Naive thymus-derived CD4-positive, alpha-beta T cell (primary cell): ENCODE measurements around the gene DCAF4. TPM values are rescaled to one million over a fixed set of nuclear protein-coding genes. Genes with fewer than 3 reads are reported as not detected.
"Not testable (repeated sequence)": the region's sequence is repeated elsewhere in the genome, so short reads cannot be mapped to it uniquely, and the experiment has no call there.

Experiments used
- ATAC-seq: fragments of 150-1000 bp; cut with Tn5 transposase; 2 replicates; pipeline ENCODE4 v1.10.0; 2021; ENCODE audit warnings: mild to moderate bottlenecking, moderate library complexity
- CTCF ChIA-PET: fragments of 350-600 bp; sonication (Branson Sonifier 250); formaldehyde crosslinking; loops from one replicate; lab custom pipeline; 2021; ENCODE audit warnings: antibody characterized with exemption; lab: Charles Lee
- POLR2A ChIA-PET: fragments of 350-600 bp; sonication (Branson Sonifier 250); formaldehyde crosslinking; loops from one replicate; lab custom pipeline; 2021; ENCODE audit warnings: antibody characterized with exemption, inconsistent platforms; lab: Charles Lee
- DNase-seq, 9 donors: peaks; one replicate each; pipeline versions ENCODE4 v3.0.0 to v3.0.0-alpha.2; 2020 to 2022; ENCODE audit warnings: mixed read lengths in 1 of 9
- H3K27ac ChIP-seq: one replicate; pipeline ENCODE4 v1.7.0; 2013; ENCODE audit warnings: mild to moderate bottlenecking, low read depth, low read length, moderate library complexity
- H3K27me3 ChIP-seq, 2 donors: one replicate each; pipeline ENCODE4 v1.7.0; 2013; ENCODE audit warnings: low read length in 2 of 2, mild to moderate bottlenecking in 2 of 2, moderate library complexity in 2 of 2; ENCODE audit not compliant: control insufficient read depth in 2 of 2, insufficient read depth in 2 of 2
- H3K36me3 ChIP-seq, 3 experiments: 1 replicate in 2 of 3; 2 replicates in 1 of 3; pipeline ENCODE4 v1.7.0; 2013; ENCODE audit warnings: low read length in 3 of 3, mild to moderate bottlenecking in 3 of 3, moderate library complexity in 1 of 3; ENCODE audit not compliant: insufficient read depth in 3 of 3, control insufficient read depth in 2 of 3
- H3K4me1 ChIP-seq, 2 donors: one replicate each; pipeline ENCODE4 v1.7.0; 2013; ENCODE audit warnings: low read length in 2 of 2, mild to moderate bottlenecking in 2 of 2, moderate library complexity in 1 of 2; ENCODE audit not compliant: control insufficient read depth in 2 of 2, insufficient read depth in 2 of 2
- H3K4me3 ChIP-seq: 2 replicates; pipeline ENCODE4 v1.7.0; 2013; ENCODE audit warnings: mild to moderate bottlenecking, low read length
- H3K9me3 ChIP-seq, 3 experiments: 1 replicate in 2 of 3; 2 replicates in 1 of 3; pipeline ENCODE4 v1.7.0; 2013; ENCODE audit warnings: low read length in 3 of 3; ENCODE audit not compliant: control insufficient read depth in 2 of 3
- H3K27ac Mint-ChIP-seq, 9 donors: one replicate each; pipeline ENCODE4 v1.8.0; 2020 to 2022; ENCODE audit warnings: mixed read lengths in 9 of 9, mild to moderate bottlenecking in 8 of 9, moderate library complexity in 5 of 9, inconsistent platforms in 2 of 9
- H3K27me3 Mint-ChIP-seq, 5 donors: one replicate each; pipeline ENCODE4 v1.8.0; 2021 to 2022; ENCODE audit warnings: mixed read lengths in 5 of 5, mild to moderate bottlenecking in 1 of 5
- H3K36me3 Mint-ChIP-seq, 5 donors: one replicate each; pipeline ENCODE4 v1.8.0; 2020 to 2022; ENCODE audit warnings: mixed read lengths in 5 of 5, mild to moderate bottlenecking in 3 of 5, inconsistent platforms in 1 of 5
- H3K4me1 Mint-ChIP-seq, 7 donors: one replicate each; pipeline ENCODE4 v1.8.0; 2020 to 2022; ENCODE audit warnings: mixed read lengths in 7 of 7, mild to moderate bottlenecking in 3 of 7, inconsistent platforms in 1 of 7
- H3K4me3 Mint-ChIP-seq, 10 donors: one replicate each; pipeline ENCODE4 v1.8.0; 2020 to 2022; ENCODE audit warnings: mild to moderate bottlenecking in 10 of 10, mixed read lengths in 10 of 10, moderate library complexity in 6 of 10, inconsistent platforms in 2 of 10
- H3K9me3 Mint-ChIP-seq, 11 donors: one replicate each; pipeline ENCODE4 v1.8.0; 2020 to 2022; ENCODE audit warnings: mixed read lengths in 11 of 11, mild to moderate bottlenecking in 4 of 11, inconsistent platforms in 1 of 11, moderate library complexity in 1 of 11
- intact Hi-C, 2 donors: fragments of 100-400 bp; cut with micrococcal nuclease; formaldehyde crosslinking; loops; one replicate each; pipeline ENCODE4 v1.15.1; 2023
- polyA plus RNA-seq, 2 donors: library from polyadenylated mRNA; unstranded; fragments of 300-500 nt; fragmentation: Illumina TruSeq; gene quantifications; one replicate each; pipeline ENCODE4 v1.2.3, GENCODE V29; 2021
- total RNA-seq, 6 experiments: library from RNA in 5 of 6; stranded (reverse) in 5 of 6; gene quantifications; 1 replicate in 5 of 6; 2 replicates in 1 of 6; pipeline ENCODE4 v1.2.3 and lab custom pipeline; 2021 to 2026

The DCAF4 gene
- total and polyA plus RNA-seq, 7 experiments from 2014 or later = 6.8 to 37.8 (median 21.0) TPM

DNA sequence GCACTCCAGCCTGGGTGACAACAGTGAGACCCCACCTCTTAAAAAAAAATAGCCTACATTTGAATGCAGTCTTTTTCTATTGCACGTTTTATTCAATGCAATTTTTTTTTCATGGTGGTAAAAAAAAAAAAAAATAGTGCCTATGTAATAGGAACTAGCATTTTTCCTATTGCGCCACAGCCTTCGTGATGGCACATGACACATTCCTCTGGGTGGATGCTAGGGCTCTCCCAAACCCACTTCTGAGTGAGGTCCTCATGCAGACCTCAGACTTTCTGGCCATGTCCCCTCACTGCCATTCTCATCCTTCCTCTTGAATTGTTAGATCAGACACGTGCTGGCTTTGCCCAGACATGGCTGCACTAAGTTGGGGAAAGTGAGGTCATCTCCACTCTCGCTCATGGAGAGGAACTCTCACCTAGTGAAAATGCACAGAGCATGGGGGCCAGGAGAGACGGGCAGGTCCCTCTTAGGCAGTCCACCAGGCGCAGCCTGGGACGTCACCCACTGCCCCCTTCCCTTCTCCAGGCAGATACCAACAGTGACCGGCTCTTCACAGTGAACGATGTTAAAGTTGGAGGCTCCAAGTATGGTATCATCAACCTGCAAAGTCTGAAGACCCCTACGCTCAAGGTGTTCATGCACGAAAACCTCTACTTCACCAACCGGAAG is 19.2 kb downstream of the DCAF4 start:
- ChIA-PET POLR2A (no interaction called here), CTCF (no interaction called here)
- Mint-ChIP-seq H3K4me3 (no peak overlapping the region), H3K4me1 (peaks cover 0 to 8% (median 0%) of the 10 kb centered on the region in 7 donors), H3K9me3 (peaks cover 0 to 2% (median 0%) of the 10 kb centered on the region in 11 donors), H3K27me3 (no peaks in the 10 kb centered on the region), H3K27ac (peak overlapping the region in 1 of 9 donors; percentile 76), H3K36me3 (peaks cover 4 to 42% (median 15%) of the 10 kb centered on the region in 5 donors)
- peaks cover 0 to 58% (median 7%) of the 10 kb centered on the region in 3 experiments for H3K36me3 ChIP-seq
- DNase-seq (no peak), ATAC-seq (no peak)
- intact Hi-C loops = loop anchor here in 1 of 2 donors (5.0 kb wide), 1 partner anchor 38 kb away; no protein-coding TSS in a partner anchor
- no peak overlapping the region for H3K4me3 ChIP-seq
- no peak overlapping the region for H3K27ac ChIP-seq
- no peaks in the 10 kb centered on the region for H3K27me3 ChIP-seq
- H3K4me1 ChIP-seq = no peaks in the 10 kb centered on the region
- no peaks in the 10 kb centered on the region for H3K9me3 ChIP-seq

DNA sequence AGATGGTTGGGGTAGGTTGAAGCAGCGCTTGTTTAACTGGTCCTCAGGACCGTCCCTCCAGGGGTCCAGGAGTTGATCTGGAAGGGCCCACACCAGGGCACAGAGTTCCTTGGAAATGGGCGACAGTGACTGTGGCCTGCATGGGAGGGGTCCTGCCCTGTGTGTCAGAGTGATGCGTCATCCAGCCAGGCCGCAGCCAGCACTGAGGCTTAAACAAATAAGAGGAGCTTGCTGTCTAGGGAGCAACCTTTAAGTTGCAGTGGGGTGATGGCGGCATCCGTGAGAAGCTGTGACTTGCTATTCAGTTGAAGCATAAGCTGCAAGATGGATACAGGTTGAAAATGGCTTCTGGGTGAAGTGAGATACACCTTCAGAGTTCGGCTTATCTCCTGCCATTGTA is 20.2 kb downstream of the DCAF4 start:
- ChIA-PET CTCF (interaction anchor here (0.5 kb wide), 1 partner anchor 172 kb away, joined by 4 read pairs; no protein-coding TSS in a partner anchor), POLR2A (no interaction called here)
- Histone ChIP-seq H3K36me3 (peaks cover 0 to 55% (median 7%) of the 10 kb centered on the region in 3 experiments), H3K27me3 (no peaks in the 10 kb centered on the region), H3K4me1 (no peaks in the 10 kb centered on the region), H3K4me3 (no peak overlapping the region), H3K9me3 (no peaks in the 10 kb centered on the region), H3K27ac (no peak overlapping the region)
- H3K4me1 Mint-ChIP-seq = peaks cover 0 to 8% (median 0%) of the 10 kb centered on the region in 7 donors
- ATAC-seq (no peak), DNase-seq (no peak)
- intact Hi-C loops = loop anchor here in 1 of 2 donors (5.0 kb wide), 1 partner anchor 39 kb away; no protein-coding TSS in a partner anchor
- no peaks in the 10 kb centered on the region for H3K27me3 Mint-ChIP-seq
- peak overlapping the region in 1 of 9 donors; percentile 46 for H3K27ac Mint-ChIP-seq
- H3K36me3 Mint-ChIP-seq = peaks cover 4 to 44% (median 18%) of the 10 kb centered on the region in 5 donors
- H3K9me3 Mint-ChIP-seq = peaks cover 0 to 2% (median 0%) of the 10 kb centered on the region in 11 donors
- H3K4me3 Mint-ChIP-seq = no peak overlapping the region

DNA sequence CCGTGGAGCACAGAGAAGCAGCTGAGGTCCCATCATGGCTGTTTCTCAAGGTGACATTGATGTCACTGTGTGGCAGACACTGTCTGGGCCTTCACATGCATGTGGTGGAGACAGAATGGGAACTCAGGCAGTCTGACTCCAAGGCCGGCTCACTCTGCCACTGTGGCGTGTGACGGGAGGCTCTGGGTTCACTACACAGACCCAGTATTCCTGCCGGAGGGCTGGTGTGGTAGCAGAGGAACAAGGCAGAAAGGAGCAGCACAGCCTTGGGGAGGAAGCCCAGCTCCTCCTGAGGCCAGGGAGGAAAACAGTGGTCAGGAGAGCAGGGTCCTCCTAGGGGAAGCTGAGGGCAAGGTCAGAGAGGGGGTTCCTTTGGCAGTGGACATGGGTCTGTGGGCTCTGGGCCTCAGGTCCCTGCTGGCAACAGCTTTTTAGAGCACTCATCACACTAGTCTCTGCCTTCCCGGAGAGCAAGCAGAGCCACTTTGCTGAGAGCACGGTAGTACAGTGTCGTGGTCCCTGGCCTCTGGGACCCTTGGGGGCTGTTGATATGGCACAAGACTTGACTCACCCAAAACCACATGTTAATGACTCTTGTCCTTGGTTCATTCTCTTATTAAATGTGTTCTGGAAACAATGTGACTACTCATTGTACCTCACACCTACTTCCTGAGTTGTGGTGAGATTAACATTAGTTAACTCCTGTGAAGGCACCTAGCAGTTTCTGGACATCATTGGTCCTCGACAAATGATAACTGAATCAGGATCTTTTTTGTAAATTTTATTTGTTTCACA is 21.3 kb downstream of the DCAF4 start:
- Histone ChIP-seq H3K36me3 (peaks cover 0 to 54% (median 7%) of the 10 kb centered on the region in 3 experiments), H3K4me1 (no peaks in the 10 kb centered on the region), H3K9me3 (no peaks in the 10 kb centered on the region), H3K4me3 (no peak overlapping the region), H3K27ac (no peak overlapping the region), H3K27me3 (no peaks in the 10 kb centered on the region)
- no peak for DNase-seq
- Mint-ChIP-seq H3K4me1 (peaks cover 0 to 8% (median 0%) of the 10 kb centered on the region in 7 donors), H3K4me3 (no peak overlapping the region), H3K27me3 (no peaks in the 10 kb centered on the region), H3K36me3 (peaks cover 6 to 43% (median 20%) of the 10 kb centered on the region in 5 donors), H3K27ac (peak overlapping the region in 2 of 9 donors; percentile 31 to 36), H3K9me3 (peaks cover 0 to 2% (median 0%) of the 10 kb centered on the region in 11 donors)
- intact Hi-C loops = loop anchor here (1.0 to 5.0 kb wide), 5 partner anchors 21 to 525 kb away; partner anchors contain the start of gene DCAF4 (in 2 of the 2)
- ChIA-PET POLR2A (no interaction called here), CTCF (interaction anchor here (0.7 to 2.0 kb wide), 2 partner anchors 9 to 434 kb away, joined by 3 to 7 read pairs; no protein-coding TSS in a partner anchor)
- ATAC-seq = no peak

DNA sequence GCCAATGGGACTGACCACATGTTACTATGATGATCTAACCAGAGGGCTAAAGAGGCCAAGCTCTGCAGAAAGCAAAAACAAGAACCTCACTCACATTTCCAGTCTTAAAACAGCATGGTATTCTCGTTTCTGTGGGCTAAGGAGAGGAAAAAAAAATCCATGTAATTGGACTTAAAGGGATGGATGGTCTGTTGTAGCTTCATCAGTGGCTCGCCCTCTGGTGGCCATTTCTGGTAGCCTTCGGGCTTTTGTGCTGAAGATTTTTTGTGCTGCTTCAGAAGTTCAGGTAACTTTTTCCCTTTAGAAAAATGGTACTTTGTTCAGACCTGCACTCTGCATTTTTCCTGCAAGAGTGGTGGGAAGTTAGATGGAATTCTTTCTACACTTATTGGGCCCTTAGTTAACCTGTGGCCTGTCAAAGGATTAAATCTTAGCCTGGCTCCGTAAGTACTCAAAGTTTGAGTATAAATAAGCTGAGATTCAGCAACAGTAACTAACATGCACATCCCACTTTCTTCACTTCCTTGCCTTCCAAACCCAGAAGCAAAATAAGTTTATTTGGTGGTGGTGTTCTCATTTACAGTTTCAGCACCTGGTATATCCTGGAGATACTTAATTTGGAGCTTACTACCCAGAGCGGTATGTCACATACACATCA is 22.3 kb downstream of the DCAF4 start:
- H3K27me3 Mint-ChIP-seq = no peaks in the 10 kb centered on the region
- H3K27me3 ChIP-seq = no peaks in the 10 kb centered on the region
- no peak overlapping the region for H3K4me3 Mint-ChIP-seq
- H3K27ac Mint-ChIP-seq = no peak overlapping the region
- H3K4me1 Mint-ChIP-seq = peaks cover 0 to 8% (median 0%) of the 10 kb centered on the region in 7 donors
- H3K27ac ChIP-seq = no peak overlapping the region
- peaks cover 6 to 38% (median 20%) of the 10 kb centered on the region in 5 donors for H3K36me3 Mint-ChIP-seq
- no peaks in the 10 kb centered on the region for H3K9me3 ChIP-seq
- no peaks in the 10 kb centered on the region for H3K4me1 ChIP-seq
- CTCF ChIA-PET = interaction anchor here (0.7 to 2.0 kb wide), 7 partner anchors 10 to 436 kb away, joined by 3 to 7 read pairs (median 4); no protein-coding TSS in a partner anchor
- ATAC-seq (peak; percentile 65), DNase-seq (peak in 8 of 9 donors; percentile 24 to 63 (median 48))
- peaks cover 0 to 2% (median 0%) of the 10 kb centered on the region in 11 donors for H3K9me3 Mint-ChIP-seq
- intact Hi-C loops = loop anchor here (1.0 to 5.0 kb wide), 5 partner anchors 22 to 524 kb away; partner anchors contain the start of gene DCAF4 (in 2 of the 2)
- peaks cover 0 to 43% (median 6%) of the 10 kb centered on the region in 3 experiments for H3K36me3 ChIP-seq
- POLR2A ChIA-PET = no interaction called here
- H3K4me3 ChIP-seq = no peak overlapping the region

DNA sequence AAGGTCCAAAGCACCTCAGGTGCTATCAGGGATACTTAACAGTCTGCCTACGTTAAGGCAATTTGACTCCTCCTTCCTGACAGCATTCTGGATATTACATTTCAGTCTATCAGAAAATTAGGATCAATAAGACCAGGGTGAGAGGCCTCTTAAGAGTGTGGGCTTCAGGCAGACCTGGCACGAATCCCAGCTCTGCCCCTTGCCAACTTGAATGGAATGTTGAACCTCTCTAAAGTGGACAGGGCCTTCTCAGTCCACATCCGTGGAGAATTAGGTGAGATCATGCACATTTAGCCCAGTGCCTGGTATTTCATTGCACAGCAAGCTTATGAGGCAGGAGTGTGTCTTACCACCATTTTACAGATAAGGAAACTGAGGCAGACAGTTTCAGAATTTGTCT is 25.9 kb downstream of the DCAF4 start:
- Mint-ChIP-seq H3K36me3 (peaks cover 4 to 53% (median 25%) of the 10 kb centered on the region in 5 donors), H3K4me3 (no peak overlapping the region), H3K27ac (no peak overlapping the region), H3K4me1 (peaks cover 0 to 8% (median 0%) of the 10 kb centered on the region in 7 donors), H3K27me3 (no peaks in the 10 kb centered on the region), H3K9me3 (no peaks in the 10 kb centered on the region)
- DNase-seq (no peak), ATAC-seq (no peak)
- ChIA-PET POLR2A (no interaction called here), CTCF (interaction anchor here (0.7 kb wide), 1 partner anchor 436 kb away, joined by 3 read pairs; no protein-coding TSS in a partner anchor)
- no peak overlapping the region for H3K27ac ChIP-seq
- no peak overlapping the region for H3K4me3 ChIP-seq
- H3K4me1 ChIP-seq = no peaks in the 10 kb centered on the region
- H3K9me3 ChIP-seq = no peaks in the 10 kb centered on the region
- no peaks in the 10 kb centered on the region for H3K27me3 ChIP-seq
- peaks cover 0 to 53% (median 4%) of the 10 kb centered on the region in 3 experiments for H3K36me3 ChIP-seq
- intact Hi-C loops = no loop called here

DNA sequence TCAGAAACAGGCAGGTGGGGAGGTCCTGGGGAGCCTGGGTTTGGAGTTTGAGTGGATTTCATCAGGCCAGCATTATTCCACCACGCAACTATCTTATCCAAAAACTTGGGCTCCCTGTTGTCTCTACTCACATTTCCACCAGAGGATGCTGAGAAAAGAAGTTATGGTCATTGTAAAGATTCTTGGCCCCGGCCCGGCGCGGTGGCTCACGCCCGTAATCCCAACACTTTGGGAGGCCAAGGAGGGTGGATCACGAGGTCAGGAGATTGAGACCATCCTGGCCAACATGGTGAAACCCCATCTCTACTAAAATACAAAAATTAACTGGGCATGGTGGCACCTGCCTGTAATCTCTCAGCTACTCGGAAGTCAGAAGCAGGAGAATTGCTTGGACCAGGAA is 30.5 kb downstream of the DCAF4 start:
- DNase-seq, CTCF ChIA-PET, H3K4me3 ChIP-seq, H3K4me3 Mint-ChIP-seq, H3K27me3 Mint-ChIP-seq, H3K4me1 ChIP-seq, intact Hi-C loops, H3K27me3 ChIP-seq, ATAC-seq, H3K4me1 Mint-ChIP-seq, H3K9me3 ChIP-seq, H3K27ac Mint-ChIP-seq, H3K27ac ChIP-seq, POLR2A ChIA-PET, H3K9me3 Mint-ChIP-seq: not testable (repeated sequence)
- H3K36me3 Mint-ChIP-seq = peaks cover 2 to 78% (median 30%) of the 10 kb centered on the region in 5 donors
- peaks cover 0 to 67% (median 0%) of the 10 kb centered on the region in 3 experiments for H3K36me3 ChIP-seq
